ENCODE data around the gene PLEKHG5.

GRCh38 chr1:6515771-6516170 lies 24.3 kb upstream of the PLEKHG5 start:
- TF ChIP-seq CTCF (IDR thresholded peaks at IDR 0.05) (no peak), POLR2A (IDR thresholded peaks at IDR 0.05) (no peak)

All from uterus (tissue), 2 donors.